ENCODE measurements around the gene UBE2L5. TPM values are rescaled to one million over a fixed set of nuclear protein-coding genes. Genes with fewer than 3 reads are reported as not detected.

UBE2L5 gene
- total RNA-seq, 2 experiments from 2014 or later, result 0.11 TPM; not detected in 1

GRCh38 chr13:30391956-30392680 lies 30.2 kb upstream of the UBE2L5 start:
- Mint-ChIP-seq H3K9me3 (ENCODE audit: low read depth) (no peaks in the 10 kb centered on the region), H3K36me3 (ENCODE audit: low read depth) (no peaks in the 10 kb centered on the region), H3K27ac (no peak overlapping the region), H3K4me3 (no peak overlapping the region), H3K27me3 (no peaks in the 10 kb centered on the region), H3K4me1 (peaks cover 44% of the 10 kb centered on the region)
- ATAC-seq (no peak), DNase-seq (no peak)
- intact Hi-C loops (cut with DNase I, micrococcal nuclease), result no loop called here
- CTCF ChIA-PET, result interaction anchor here (0.9 to 1.7 kb wide), 3 partner anchors 15 to 127 kb away, joined by 3 to 4 read pairs (median 3); no protein-coding TSS in a partner anchor
- POLR2A ChIA-PET, result no interaction called here

- Mint-ChIP-seq H3K27me3 (no peaks in the 10 kb centered on the region), H3K36me3 (ENCODE audit: low read depth) (no peaks in the 10 kb centered on the region), H3K4me1 (peaks cover 44% of the 10 kb centered on the region), H3K27ac (no peak overlapping the region), H3K4me3 (no peak overlapping the region), H3K9me3 (ENCODE audit: low read depth) (no peaks in the 10 kb centered on the region)
- CTCF ChIA-PET, result interaction anchor here (0.7 to 3.2 kb wide), 4 partner anchors 13 to 388 kb away, joined by 3 to 15 read pairs (median 4); no protein-coding TSS in a partner anchor
- no peak for DNase-seq
- intact Hi-C loops (cut with DNase I, micrococcal nuclease), result no loop called here
- POLR2A ChIA-PET, result no interaction called here
- no peak for ATAC-seq
These were observed 29.6 kb upstream of the UBE2L5 start for GRCh38 chr13:30392681-30393045.

GRCh38 chr13:30394751-30395191 lies 27.5 kb upstream of the UBE2L5 start:
- CTCF ChIA-PET, result interaction anchor here (0.5 to 3.2 kb wide), 10 partner anchors 9 to 669 kb away, joined by 3 to 15 read pairs (median 6); no protein-coding TSS in a partner anchor

GRCh38 chr13:30395192-30396158 lies 26.8 kb upstream of the UBE2L5 start:
- CTCF ChIA-PET, result interaction anchor here (0.5 to 3.2 kb wide), 12 partner anchors 10 to 669 kb away, joined by 3 to 15 read pairs (median 4); no protein-coding TSS in a partner anchor
- ATAC-seq, result peak; percentile 68
- Mint-ChIP-seq H3K27me3 (no peaks in the 10 kb centered on the region), H3K27ac (peak overlapping the region; percentile 96), H3K36me3 (ENCODE audit: low read depth) (no peaks in the 10 kb centered on the region), H3K4me3 (peak overlapping the region; percentile 82), H3K9me3 (ENCODE audit: low read depth) (no peaks in the 10 kb centered on the region), H3K4me1 (peaks cover 26% of the 10 kb centered on the region)
- POLR2A ChIA-PET, result interaction anchor here (0.7 kb wide), 2 partner anchors 27 to 93 kb away, joined by 3 read pairs; partner anchors contain the start of gene UBE2L5
- intact Hi-C loops (cut with DNase I, micrococcal nuclease), result loop anchor here (1.0 to 2.0 kb wide), 6 partner anchors 13 to 69 kb away; partner anchors contain the start of gene UBE2L5 (in 1 of the 2)
- DNase-seq, result peak; percentile 85

More at GRCh38 chr13:30394751-30395191, 27.5 kb upstream of the UBE2L5 start:
- Mint-ChIP-seq H3K9me3 (ENCODE audit: low read depth) (no peaks in the 10 kb centered on the region), H3K4me3 (peak overlapping the region; percentile 82), H3K36me3 (ENCODE audit: low read depth) (no peaks in the 10 kb centered on the region), H3K4me1 (peaks cover 28% of the 10 kb centered on the region), H3K27ac (peak overlapping the region; percentile 96), H3K27me3 (no peaks in the 10 kb centered on the region)
- POLR2A ChIA-PET, result interaction anchor here (0.7 kb wide), 2 partner anchors 27 to 145 kb away, joined by 3 to 9 read pairs; partner anchors contain the start of gene UBE2L5
- no peak for DNase-seq
- intact Hi-C loops (cut with DNase I, micrococcal nuclease), result loop anchor here (1.0 to 2.0 kb wide), 6 partner anchors 14 to 70 kb away; partner anchors contain the start of gene UBE2L5 (in 1 of the 2)
- peak; percentile 80 for ATAC-seq

GRCh38 chr13:30396434-30397075 lies 25.7 kb upstream of the UBE2L5 start:
- Mint-ChIP-seq H3K4me3 (no peak overlapping the region), H3K4me1 (peaks cover 26% of the 10 kb centered on the region), H3K36me3 (ENCODE audit: low read depth) (no peaks in the 10 kb centered on the region), H3K27ac (no peak overlapping the region), H3K27me3 (no peaks in the 10 kb centered on the region), H3K9me3 (ENCODE audit: low read depth) (no peaks in the 10 kb centered on the region)
- ChIA-PET POLR2A (no interaction called here), CTCF (interaction anchor here (0.8 to 1.8 kb wide), 2 partner anchors 11 to 264 kb away, joined by 3 to 5 read pairs; no protein-coding TSS in a partner anchor)
- DNase-seq (no peak), ATAC-seq (peak; percentile 36)
- intact Hi-C loops (cut with DNase I, micrococcal nuclease), result no loop called here

- POLR2A ChIA-PET, result no interaction called here
- Mint-ChIP-seq H3K27ac (no peak overlapping the region), H3K36me3 (ENCODE audit: low read depth) (no peaks in the 10 kb centered on the region), H3K27me3 (no peaks in the 10 kb centered on the region), H3K4me1 (peaks cover 22% of the 10 kb centered on the region), H3K9me3 (ENCODE audit: low read depth) (no peaks in the 10 kb centered on the region), H3K4me3 (no peak overlapping the region)
- CTCF ChIA-PET, result no interaction called here
- no peak for DNase-seq
- ATAC-seq, result no peak
- intact Hi-C loops (cut with DNase I, micrococcal nuclease), result no loop called here
These were observed 23.7 kb upstream of the UBE2L5 start for GRCh38 chr13:30398601-30399072.

- Mint-ChIP-seq H3K4me3 (no peak overlapping the region), H3K27ac (no peak overlapping the region), H3K36me3 (ENCODE audit: low read depth) (no peaks in the 10 kb centered on the region), H3K4me1 (peaks cover 10% of the 10 kb centered on the region), H3K27me3 (no peaks in the 10 kb centered on the region), H3K9me3 (ENCODE audit: low read depth) (no peaks in the 10 kb centered on the region)
- POLR2A ChIA-PET, result no interaction called here
- no peak for ATAC-seq
- CTCF ChIA-PET, result interaction anchor here (0.6 kb wide), 1 partner anchor 58 kb away, joined by 4 read pairs; no protein-coding TSS in a partner anchor
- intact Hi-C loops (cut with DNase I, micrococcal nuclease), result loop anchor here in 1 of 2 experiments (10.0 kb wide), 1 partner anchor 174 kb away; no protein-coding TSS in a partner anchor
- no peak for DNase-seq
These were observed 21.9 kb upstream of the UBE2L5 start for GRCh38 chr13:30400376-30400775.

- H3K4me3 Mint-ChIP-seq, result no peak overlapping the region
- intact Hi-C loops (cut with DNase I, micrococcal nuclease), result loop anchor here in 1 of 2 experiments (10.0 kb wide), 1 partner anchor 173 kb away; no protein-coding TSS in a partner anchor
- no peaks in the 10 kb centered on the region for H3K36me3 Mint-ChIP-seq (ENCODE audit: low read depth)
- peaks cover 1% of the 10 kb centered on the region for H3K4me1 Mint-ChIP-seq
- no peak for DNase-seq
- POLR2A ChIA-PET, result no interaction called here
- no peaks in the 10 kb centered on the region for H3K9me3 Mint-ChIP-seq (ENCODE audit: low read depth)
- ATAC-seq, result no peak
- CTCF ChIA-PET, result interaction anchor here (0.8 kb wide), 1 partner anchor 89 kb away, joined by 3 read pairs; no protein-coding TSS in a partner anchor
- H3K27me3 Mint-ChIP-seq, result no peaks in the 10 kb centered on the region
- no peak overlapping the region for H3K27ac Mint-ChIP-seq
These were observed 20.9 kb upstream of the UBE2L5 start for GRCh38 chr13:30401347-30401746.

- CTCF ChIA-PET, result no interaction called here
- H3K36me3 Mint-ChIP-seq (ENCODE audit: low read depth), result no peaks in the 10 kb centered on the region
These were observed 18.8 kb upstream of the UBE2L5 start for GRCh38 chr13:30403456-30403855.

GRCh38 chr13:30404207-30404606 lies 18.1 kb upstream of the UBE2L5 start:
- H3K9me3 Mint-ChIP-seq (ENCODE audit: low read depth), result no peaks in the 10 kb centered on the region
- peaks cover 13% of the 10 kb centered on the region for H3K4me1 Mint-ChIP-seq
- no peak overlapping the region for H3K4me3 Mint-ChIP-seq
- DNase-seq (no peak), ATAC-seq (no peak)
- H3K36me3 Mint-ChIP-seq (ENCODE audit: low read depth), result no peaks in the 10 kb centered on the region
- ChIA-PET CTCF (no interaction called here), POLR2A (no interaction called here)
- intact Hi-C loops (cut with DNase I, micrococcal nuclease), result loop anchor here in 1 of 2 experiments (10.0 kb wide), 1 partner anchor 171 kb away; no protein-coding TSS in a partner anchor
- H3K27ac Mint-ChIP-seq, result no peak overlapping the region
- H3K27me3 Mint-ChIP-seq, result no peaks in the 10 kb centered on the region

More at GRCh38 chr13:30403456-30403855, 18.8 kb upstream of the UBE2L5 start:
- intact Hi-C loops (cut with DNase I, micrococcal nuclease), result loop anchor here in 1 of 2 experiments (10.0 kb wide), 1 partner anchor 171 kb away; no protein-coding TSS in a partner anchor
- Mint-ChIP-seq H3K4me1 (peaks cover 8% of the 10 kb centered on the region), H3K27ac (no peak overlapping the region), H3K27me3 (no peaks in the 10 kb centered on the region), H3K4me3 (no peak overlapping the region), H3K9me3 (ENCODE audit: low read depth) (no peaks in the 10 kb centered on the region)
- DNase-seq (no peak), ATAC-seq (no peak)
- POLR2A ChIA-PET, result no interaction called here

All from activated CD4-positive, alpha-beta T cell treated with anti-CD3 and anti-CD28 coated beads for 36 hours (primary cell).